Stimulated activated CD4-positive, alpha-beta T cell treated with anti-CD3 and anti-CD28 coated beads, TNF-alpha, amount 100 ng/mL, for 48 hours (primary cell): ENCODE results near the gene EFEMP1.

Experiments used
- DNase-seq, 3 donors: peaks; one replicate each; pipeline ENCODE4 v3.0.0-alpha.2; 2020; ENCODE audit warnings: low read depth in 3 of 3

Gene EFEMP1

GRCh38 chr2:55898386-55899040 is 25.1 kb downstream of the EFEMP1 start:
- no peak for DNase-seq

GRCh38 chr2:55896633-55897032 is 26.9 kb downstream of the EFEMP1 start:
- no peak for DNase-seq

GRCh38 chr2:55894720-55895119 is 28.9 kb downstream of the EFEMP1 start:
- DNase-seq = no peak

- DNase-seq = no peak
Measured at GRCh38 chr2:55891671-55892094, 31.9 kb downstream of the EFEMP1 start.

GRCh38 chr2:55888936-55889335 is 34.6 kb downstream of the EFEMP1 start:
- no peak for DNase-seq

GRCh38 chr2:55887901-55888624 is 35.5 kb downstream of the EFEMP1 start:
- DNase-seq = no peak

- no peak for DNase-seq
Measured at GRCh38 chr2:55887351-55887750, 36.2 kb downstream of the EFEMP1 start.

GRCh38 chr2:55885944-55886281 is 37.7 kb downstream of the EFEMP1 start:
- DNase-seq = no peak

GRCh38 chr2:55885127-55885943 is 38.2 kb downstream of the EFEMP1 start:
- no peak for DNase-seq

- DNase-seq = no peak
Measured at GRCh38 chr2:55883829-55884228, 39.8 kb downstream of the EFEMP1 start.

GRCh38 chr2:55883357-55883756 is 40.2 kb downstream of the EFEMP1 start:
- no peak for DNase-seq

- DNase-seq = no peak
Measured at GRCh38 chr2:55882954-55883353, 40.6 kb downstream of the EFEMP1 start.

- DNase-seq = no peak
Measured at GRCh38 chr2:55880416-55881143, 43.0 kb downstream of the EFEMP1 start.

GRCh38 chr2:55879976-55880375 is 43.6 kb downstream of the EFEMP1 start:
- no peak for DNase-seq

GRCh38 chr2:55877087-55877436 is 46.5 kb downstream of the EFEMP1 start:
- no peak for DNase-seq

GRCh38 chr2:55876429-55877086 is 47.0 kb downstream of the EFEMP1 start:
- DNase-seq = no peak

GRCh38 chr2:55875434-55876135 is 48.0 kb downstream of the EFEMP1 start:
- DNase-seq = no peak

- no peak for DNase-seq
Measured at GRCh38 chr2:55874338-55874737, 49.2 kb downstream of the EFEMP1 start.

- no peak for DNase-seq
Measured at GRCh38 chr2:55871637-55872036, 51.9 kb downstream of the EFEMP1 start.

GRCh38 chr2:55869637-55870325 is 53.8 kb downstream of the EFEMP1 start:
- DNase-seq = no peak
